Hippocampal formation (tissue), 2 donors: ENCODE data around the gene B4GALNT4.
A peak's percentile ranks its signal among the peaks of the same experiment; 100 is the strongest.
"Not testable (repeated sequence)": the region's sequence is repeated elsewhere in the genome, so short reads cannot be mapped to it uniquely, and the experiment has no call there.

Source experiments
- DNase-seq, 2 donors: peaks; one replicate each; lab custom pipeline; 2025; lab: John Stamatoyannopoulos, UW

The B4GALNT4 gene, protein sequence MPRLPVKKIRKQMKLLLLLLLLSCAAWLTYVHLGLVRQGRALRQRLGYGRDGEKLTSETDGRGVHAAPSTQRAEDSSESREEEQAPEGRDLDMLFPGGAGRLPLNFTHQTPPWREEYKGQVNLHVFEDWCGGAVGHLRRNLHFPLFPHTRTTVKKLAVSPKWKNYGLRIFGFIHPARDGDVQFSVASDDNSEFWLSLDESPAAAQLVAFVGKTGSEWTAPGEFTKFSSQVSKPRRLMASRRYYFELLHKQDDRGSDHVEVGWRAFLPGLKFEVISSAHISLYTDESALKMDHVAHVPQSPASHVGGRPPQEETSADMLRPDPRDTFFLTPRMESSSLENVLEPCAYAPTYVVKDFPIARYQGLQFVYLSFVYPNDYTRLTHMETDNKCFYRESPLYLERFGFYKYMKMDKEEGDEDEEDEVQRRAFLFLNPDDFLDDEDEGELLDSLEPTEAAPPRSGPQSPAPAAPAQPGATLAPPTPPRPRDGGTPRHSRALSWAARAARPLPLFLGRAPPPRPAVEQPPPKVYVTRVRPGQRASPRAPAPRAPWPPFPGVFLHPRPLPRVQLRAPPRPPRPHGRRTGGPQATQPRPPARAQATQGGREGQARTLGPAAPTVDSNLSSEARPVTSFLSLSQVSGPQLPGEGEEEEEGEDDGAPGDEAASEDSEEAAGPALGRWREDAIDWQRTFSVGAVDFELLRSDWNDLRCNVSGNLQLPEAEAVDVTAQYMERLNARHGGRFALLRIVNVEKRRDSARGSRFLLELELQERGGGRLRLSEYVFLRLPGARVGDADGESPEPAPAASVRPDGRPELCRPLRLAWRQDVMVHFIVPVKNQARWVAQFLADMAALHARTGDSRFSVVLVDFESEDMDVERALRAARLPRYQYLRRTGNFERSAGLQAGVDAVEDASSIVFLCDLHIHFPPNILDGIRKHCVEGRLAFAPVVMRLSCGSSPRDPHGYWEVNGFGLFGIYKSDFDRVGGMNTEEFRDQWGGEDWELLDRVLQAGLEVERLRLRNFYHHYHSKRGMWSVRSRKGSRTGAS

DNA sequence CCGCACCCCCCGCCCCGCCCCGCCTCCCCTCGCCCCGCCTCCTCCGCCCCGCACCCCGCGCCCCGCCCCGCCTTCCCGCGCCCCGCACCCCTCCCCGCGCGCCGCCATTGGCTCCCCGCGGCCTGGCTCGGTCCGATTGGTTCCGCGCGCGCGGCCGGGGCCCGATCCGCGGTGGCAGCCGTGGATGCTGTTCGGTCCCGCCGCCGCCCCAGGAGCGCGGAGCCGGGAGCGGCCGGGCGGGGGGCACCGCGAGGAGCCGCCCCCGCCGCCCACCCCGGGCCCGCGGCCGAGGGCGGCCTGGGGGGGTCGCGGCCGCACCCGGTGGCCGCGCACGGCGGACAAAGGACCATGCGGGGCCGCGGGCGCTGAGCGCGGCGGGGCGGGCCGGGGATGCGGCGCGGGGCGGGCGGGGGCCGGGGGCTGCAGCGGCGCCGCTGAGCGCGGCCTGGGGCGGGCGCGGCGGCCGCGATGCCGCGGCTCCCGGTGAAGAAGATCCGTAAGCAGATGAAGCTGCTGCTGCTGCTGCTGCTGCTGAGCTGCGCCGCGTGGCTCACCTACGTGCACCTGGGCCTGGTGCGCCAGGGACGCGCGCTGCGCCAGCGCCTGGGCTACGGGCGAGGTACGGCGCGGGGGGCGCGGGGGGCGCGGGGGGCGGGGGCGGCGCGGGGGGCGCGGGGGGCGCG is at the start of gene B4GALNT4:
Gene B4GALNT4 (plus strand): TSS at position 164 of the 683 bp plus-strand sequence. CDS start 305 bp downstream, at position 469.
- DNase-seq = peak; percentile 49 to 62

DNA sequence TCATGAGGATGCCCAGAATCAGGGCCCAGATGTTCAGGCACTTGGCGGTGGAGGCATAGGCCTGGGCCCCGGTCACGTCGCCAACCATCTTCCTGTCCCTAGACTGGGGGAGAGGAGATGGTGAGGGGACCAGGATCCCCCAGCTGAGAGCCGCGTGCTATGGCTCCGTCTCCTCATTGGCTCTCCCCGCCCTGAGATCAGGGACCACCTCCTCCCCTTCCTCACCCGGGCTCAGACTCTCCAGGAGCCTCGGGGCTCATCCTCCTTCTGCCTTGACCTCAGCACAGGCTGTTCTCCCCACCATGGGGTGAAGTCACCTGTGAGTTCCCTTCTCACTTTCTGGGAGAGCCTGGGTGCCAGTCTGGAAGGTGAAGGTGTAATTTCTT is 49.4 kb upstream of the B4GALNT4 start:
- not testable (repeated sequence) for DNase-seq

GRCh38 chr11:324156-324555 is 45.1 kb upstream of the B4GALNT4 start:
- no peak for DNase-seq

DNA sequence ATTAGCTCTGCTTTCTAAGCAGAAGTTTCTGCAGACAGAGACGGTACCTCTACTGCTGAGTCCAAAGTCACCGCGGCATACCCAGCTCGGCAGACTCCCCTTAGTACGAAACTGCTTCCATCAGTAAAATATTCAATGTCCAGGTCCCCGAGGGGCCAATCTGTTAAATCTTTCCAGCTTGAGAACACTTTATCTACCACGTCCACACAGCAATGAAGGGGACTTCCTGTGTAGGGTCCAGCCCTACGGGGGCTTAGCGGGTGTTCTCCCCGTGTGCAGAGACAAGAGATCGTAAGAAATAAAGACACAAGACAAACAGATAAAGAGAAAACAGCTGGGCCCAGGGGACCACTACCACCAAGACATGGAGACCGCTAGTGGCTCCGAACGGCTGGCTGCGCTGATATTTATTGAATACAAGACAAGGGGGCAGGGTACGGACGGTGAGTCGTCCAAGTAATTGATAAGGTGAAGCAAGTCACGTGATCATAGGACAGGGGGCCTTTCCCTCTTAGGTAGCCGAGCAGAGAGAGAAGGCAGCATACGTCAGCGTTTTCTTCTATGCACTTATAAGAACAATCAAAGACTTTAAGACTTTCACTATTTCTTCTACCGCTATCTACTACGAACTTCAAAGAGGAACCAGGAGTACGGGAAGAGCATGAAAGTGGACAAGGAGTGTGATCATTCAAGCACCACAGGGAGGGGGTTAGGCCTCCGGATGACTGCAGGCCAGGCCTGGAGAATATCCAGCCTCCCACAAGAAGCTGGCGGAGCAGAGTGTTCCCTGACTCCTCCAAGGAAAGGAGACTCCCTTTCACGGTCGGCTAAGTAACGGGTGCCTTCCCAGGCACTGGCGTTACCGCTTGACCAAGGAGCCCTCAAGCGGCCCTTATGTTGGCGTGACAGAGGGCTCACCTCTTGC is 44.4 kb upstream of the B4GALNT4 start:
- not testable (repeated sequence) for DNase-seq

DNA sequence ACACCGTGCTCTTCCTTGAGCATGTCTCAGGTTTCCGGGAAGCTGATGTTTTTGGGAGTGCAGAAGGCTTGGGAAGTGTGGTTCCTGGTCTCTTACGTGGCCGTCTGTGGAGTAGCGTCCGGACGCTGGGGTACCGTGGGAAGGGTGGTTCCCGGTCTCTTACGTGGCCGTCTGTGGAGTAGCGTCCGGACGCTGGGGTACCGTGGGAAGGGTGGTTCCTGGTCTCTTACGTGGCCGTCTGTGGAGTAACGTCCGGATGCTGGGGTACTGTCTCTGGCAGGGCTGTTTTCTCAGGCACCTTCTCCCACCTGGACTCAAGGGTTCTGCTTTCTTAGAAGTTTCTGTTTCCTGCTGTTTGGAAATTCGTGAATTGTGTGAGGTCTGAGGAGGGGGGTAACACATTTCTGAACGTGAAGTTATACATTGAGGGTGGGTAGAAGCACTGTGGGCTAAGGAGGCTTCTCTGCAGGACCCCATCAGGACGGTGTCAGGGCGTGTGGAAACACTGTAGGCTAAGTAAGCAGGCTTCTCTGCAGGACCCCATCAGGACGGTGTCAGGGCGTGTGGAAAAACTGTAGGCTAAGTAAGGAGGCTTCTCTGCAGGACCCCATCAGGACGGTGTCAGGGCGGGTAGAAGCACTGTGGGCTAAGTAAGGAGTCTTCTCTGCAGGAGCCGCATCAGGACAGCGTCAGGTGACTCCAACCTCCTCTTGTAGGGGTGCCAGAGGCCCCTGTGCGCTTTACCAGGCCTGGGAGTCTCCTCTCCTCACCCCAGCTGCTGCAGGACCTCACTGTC is 43.3 kb upstream of the B4GALNT4 start:
- no peak for DNase-seq

GRCh38 chr11:326592-326841 is 42.8 kb upstream of the B4GALNT4 start:
- DNase-seq = no peak

- no peak for DNase-seq
Measured at GRCh38 chr11:326842-327580, 42.3 kb upstream of the B4GALNT4 start.

GRCh38 chr11:327581-327923 is 41.7 kb upstream of the B4GALNT4 start:
- no peak for DNase-seq

DNA sequence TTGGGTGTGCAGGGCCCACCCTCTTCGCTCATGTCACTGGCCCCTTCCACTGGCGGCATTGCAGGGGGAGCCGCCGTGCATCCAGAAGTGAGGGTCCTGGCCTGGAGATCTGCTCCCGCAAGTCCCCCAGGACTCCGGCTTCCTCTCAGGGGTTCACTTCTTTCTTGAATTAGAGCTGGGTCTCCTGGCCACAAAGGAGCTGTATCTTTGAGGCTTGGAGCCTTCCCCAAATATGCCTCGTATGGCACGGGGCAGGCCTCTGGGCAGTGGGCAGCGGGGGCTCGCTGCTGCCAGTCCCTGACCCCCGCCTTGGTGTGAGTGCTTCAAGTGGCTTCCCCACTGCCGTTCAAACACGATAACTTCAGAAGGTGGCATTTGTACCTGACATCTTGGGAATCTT is 41.3 kb upstream of the B4GALNT4 start:
- no peak for DNase-seq

- not testable (repeated sequence) for DNase-seq
Measured at GRCh38 chr11:328516-329100, 40.7 kb upstream of the B4GALNT4 start.

- no peak for DNase-seq
Measured at GRCh38 chr11:329886-330253, 39.4 kb upstream of the B4GALNT4 start.

DNA sequence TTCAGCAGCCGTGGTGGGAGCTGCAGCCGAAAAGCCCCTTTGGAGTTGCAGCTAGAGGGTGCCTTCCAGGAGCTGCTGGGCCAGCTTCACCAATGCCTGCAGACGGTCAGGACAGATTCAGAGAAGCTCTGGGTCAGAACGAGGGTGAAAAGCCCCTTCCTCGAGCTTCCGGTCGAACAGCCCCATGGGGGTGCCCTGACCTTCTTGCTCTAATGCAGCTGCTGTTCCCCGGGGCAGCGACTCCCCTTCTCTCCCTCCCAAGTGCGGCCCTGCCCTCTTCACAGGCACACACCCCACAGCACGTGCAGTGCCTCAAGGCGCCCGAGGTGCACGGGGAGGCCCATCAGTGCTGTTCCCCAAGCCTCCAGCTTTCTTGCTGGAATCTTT is 39.0 kb upstream of the B4GALNT4 start:
- DNase-seq = no peak

DNA sequence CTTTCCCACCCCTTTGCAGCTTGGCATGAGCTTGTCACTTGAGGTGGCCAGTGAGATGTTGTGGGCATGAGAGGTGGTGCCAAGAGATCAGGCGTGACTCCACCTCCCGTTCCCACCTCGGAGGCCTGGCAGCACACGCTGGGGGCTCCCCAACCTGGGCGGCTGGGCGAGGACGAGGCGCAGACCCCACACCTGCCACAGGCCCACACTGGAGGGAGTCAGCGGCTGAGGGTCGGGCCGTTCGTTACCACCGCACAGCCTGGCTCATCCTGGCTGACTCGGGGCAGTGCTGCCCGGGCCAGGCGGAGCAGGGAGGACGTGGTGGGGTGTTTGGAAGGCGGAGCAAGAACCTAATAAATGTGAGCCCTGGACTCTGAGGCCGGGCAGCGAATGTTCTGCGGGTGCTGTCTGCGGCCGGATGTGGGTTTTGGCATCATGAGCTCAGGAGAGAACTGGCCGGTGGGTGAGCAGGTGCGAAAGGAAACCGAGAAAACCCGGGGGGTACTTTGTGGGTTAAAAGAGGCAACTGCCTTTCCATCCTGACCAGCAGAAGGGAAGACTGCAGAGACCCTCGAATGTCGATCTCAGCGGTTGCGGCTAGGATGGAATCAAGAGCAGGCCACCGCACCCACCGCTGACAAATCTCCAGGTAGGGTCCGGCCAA is 38.5 kb upstream of the B4GALNT4 start:
- DNase-seq = no peak

- no peak for DNase-seq
Measured at GRCh38 chr11:331358-332060, 37.8 kb upstream of the B4GALNT4 start.

- DNase-seq = no peak
Measured at GRCh38 chr11:332651-333480, 36.4 kb upstream of the B4GALNT4 start.

DNA sequence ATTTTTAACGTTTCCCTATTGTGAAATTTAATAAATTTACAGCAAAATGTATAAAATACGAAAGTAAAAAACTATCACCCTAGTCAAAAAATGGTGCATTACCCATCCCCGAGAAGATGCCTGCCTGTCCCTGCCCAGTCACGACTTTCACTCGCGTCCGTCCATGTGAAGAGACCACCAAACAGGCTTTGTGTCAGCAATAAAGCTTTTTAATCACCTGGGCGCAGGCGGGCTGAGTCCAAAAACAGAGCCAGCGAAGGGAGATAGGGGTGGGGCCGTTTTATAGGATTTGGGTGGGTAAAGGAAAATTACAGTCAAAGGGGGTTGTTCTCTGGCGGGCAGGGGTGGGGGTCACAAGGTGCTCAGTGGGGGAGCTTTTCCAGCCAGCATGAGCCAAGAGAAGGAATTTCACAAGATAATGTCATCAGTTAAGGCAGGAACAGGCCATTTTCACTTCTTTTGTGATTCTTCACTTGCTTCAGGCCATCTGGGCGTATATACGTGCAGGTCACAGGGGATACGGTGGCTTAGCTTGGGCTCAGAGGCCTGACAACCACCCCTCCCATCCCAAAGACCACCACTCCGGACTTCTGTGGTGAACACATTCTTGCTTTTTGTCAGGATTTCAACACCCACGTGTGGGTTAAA is 35.6 kb upstream of the B4GALNT4 start:
- DNase-seq = not testable (repeated sequence)
